ENCODE data around the gene MEST.

DNA sequence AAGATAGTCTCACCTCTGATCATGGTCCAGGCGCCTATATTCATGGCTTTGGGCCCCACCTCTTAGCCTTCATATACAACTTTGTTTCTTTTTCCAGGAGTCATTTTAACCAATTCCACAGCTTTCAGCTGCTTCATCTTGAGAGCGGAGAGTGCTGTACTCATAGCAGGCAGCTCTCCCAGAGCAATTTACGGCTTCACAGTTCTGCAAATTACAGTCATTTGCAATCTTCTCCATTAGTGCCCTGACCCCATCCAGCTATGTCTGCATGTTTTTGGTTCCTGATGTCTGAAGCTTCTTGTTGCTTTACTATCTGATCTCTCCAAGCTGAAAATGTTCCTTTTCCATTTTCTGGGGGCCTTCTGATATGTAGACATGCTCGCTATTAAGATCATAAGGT, 18.0 kb upstream of the MEST start:
- TF ChIP-seq, protein P1, sequence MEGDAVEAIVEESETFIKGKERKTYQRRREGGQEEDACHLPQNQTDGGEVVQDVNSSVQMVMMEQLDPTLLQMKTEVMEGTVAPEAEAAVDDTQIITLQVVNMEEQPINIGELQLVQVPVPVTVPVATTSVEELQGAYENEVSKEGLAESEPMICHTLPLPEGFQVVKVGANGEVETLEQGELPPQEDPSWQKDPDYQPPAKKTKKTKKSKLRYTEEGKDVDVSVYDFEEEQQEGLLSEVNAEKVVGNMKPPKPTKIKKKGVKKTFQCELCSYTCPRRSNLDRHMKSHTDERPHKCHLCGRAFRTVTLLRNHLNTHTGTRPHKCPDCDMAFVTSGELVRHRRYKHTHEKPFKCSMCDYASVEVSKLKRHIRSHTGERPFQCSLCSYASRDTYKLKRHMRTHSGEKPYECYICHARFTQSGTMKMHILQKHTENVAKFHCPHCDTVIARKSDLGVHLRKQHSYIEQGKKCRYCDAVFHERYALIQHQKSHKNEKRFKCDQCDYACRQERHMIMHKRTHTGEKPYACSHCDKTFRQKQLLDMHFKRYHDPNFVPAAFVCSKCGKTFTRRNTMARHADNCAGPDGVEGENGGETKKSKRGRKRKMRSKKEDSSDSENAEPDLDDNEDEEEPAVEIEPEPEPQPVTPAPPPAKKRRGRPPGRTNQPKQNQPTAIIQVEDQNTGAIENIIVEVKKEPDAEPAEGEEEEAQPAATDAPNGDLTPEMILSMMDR (IDR thresholded peaks at IDR 0.05) = no peak
- TF ChIP-seq POLR2A (IDR thresholded peaks at IDR 0.05) = no peak

Data from sigmoid colon (tissue), 3 donors.